Effector CD4-positive, alpha-beta T cell (primary cell): ENCODE results near the gene CARMIL1.
"Not testable (repeated sequence)": the region's sequence is repeated elsewhere in the genome, so short reads cannot be mapped to it uniquely, and the experiment has no call there.

Source experiments
- DNase-seq: peaks from one replicate; pipeline ENCODE4 v3.0.0-alpha.2; 2020

CARMIL1 gene

DNA sequence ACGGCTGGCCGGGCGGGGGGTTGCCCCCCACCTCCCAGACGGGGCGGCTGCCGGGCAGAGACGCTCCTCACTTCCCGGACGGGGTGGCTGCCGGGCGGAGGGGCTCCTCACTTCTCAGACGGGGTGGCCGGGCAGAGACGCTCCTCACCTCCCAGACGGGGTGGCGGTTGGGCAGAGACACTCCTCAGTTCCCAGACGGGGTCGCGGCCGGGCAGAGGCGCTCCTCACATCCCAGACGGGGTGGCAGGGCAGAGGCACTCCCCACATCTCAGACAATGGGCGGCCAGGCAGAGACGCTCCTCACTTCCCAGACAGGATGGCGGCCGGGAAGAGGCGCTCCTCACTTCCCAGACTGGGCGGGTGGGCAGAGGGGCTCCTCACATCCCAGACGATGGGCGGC, 306.9 kb downstream of the CARMIL1 start:
- DNase-seq: not testable (repeated sequence)

DNA sequence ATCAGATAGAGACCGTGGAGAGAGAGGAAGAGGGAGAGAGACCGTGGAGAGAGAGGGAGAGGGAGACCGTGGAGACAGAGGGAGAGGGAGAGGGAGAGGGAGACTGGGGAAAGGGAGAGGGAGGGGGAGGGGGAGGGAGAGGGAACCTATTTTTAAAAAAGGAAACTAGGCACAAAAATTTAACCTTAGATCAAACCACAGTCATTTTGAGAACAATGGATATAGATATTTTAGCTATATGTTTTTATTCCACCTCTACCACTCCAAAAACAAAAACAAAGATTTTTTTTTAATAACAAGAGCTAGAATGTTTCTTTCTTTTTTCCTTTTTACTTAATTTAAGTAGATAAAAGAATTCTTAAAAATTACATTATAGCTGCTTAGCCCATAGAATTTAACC, 307.8 kb downstream of the CARMIL1 start:
- no peak for DNase-seq

DNA sequence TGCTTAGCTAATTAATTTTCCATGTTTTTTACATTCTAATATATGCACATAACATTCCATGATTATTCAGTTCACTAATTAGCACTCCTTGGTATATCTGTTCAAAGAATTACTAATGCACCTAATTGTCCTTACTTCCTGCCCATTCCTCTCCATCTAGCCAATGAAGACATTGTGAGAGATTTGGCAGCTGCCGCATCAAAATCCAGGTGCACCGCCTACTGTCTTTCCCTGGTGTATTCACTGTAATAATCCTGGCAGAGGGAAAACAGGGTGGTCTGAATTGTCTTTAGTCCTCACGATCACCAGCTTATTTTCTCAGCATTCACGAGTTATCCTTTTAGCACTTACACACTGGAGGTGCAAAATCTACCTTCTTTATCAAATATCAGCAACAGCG, 311.8 kb downstream of the CARMIL1 start:
- no peak for DNase-seq

DNA sequence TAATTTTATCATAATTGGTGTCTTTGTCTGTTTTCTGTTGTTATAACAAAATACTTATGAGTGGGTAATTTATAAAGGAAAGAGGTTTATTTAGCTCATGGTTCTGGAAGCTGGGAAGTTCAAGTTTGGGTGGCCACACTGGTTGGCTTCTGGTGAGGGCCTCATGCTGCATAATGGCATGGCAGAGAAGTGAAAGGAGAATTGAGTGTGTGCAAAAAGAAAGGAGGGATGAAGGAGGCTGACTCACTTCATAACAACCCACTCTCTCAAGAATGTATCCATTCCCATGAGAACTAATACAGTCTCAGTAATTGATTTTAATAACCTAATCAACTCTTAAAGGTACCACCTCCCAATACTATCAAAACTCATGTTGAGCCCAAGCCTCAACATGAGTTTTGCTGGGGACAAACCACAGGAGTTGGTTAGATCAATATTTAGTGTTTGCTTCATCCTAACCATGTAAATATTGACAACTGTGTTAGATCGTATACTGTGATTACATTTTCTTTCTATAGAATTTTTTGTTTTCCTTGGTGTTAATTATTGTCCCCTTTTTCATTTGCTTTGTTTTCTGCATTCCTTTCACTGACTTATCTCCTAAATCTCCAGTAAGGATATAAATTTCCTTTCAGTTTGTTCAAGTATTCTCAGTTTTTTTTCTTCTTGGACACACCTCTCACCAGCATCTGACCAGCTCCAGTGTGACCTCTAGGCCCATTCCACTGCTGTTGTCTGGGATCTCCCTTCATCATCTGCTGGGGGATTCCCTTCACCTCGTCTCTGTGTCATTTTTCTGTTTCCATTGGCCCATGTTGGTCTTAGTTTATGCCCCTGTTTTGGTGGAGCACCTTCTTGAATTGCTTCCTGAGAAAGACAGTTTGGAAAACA, 318.0 kb downstream of the CARMIL1 start:
- DNase-seq: no peak

DNA sequence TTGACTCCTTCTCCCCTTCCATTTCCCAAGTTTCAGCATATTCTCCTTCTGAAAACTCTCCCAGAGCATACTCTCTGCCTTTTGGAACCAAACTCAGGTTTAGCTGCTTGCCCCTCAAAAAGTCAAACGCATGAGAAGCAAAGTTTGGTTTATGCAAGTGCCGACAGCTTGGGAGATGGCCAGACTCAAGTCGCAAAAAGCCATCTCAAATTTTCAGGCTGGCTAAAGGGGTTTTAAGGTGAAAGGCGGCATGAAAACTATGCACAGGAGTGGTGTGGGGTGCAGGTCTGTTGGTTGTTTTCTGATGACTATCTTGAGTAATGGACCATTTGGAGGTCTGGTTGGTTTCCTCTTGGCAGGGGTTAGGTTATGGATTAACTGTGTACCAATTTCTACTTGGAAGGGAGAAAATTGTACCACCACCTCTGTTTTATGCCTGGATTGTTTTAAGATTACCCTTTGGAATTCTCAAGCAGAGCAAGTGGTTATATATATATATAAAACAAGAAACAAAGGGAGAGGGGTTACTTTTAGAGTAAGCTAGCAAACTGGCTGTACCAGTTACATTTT, 320.4 kb downstream of the CARMIL1 start:
- no peak for DNase-seq

DNA sequence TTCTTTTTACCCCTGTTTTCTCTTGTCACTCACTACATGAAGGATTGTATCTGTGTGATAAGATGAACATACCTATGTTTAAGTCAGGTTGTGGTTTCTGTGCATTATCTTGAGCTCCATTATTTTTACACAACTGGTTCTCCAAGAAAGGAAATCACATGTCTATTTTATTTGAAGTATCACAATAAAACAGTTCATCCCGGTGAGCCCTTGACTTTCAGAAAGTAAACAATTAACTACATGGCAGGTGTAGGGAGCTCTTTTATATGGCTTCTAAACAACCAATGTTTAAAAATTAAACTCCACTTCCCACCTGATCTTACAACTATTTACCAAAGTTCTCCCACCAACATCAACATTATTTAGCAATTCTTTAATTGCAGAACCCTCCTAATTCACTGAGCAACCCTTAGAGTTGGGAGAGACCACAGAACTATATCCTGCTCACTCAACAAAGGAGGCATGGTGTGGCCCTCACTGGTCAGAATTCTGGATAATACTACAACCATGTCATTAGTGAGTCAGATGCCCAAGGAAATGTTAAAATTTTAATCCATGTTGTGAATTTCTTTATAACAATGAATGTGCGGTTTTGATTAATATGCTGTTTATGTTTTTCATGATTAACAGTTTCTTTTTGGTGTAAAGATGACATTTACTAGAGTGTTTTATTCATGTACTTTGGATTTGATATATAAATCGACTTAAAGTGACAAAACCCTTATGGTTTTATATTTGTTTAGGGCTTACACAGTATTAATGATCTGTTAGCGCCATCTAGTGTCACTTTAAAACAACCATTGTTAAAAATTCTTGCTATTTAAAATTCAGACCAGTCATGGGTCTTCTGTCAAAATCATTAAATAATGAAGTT, 322.9 kb downstream of the CARMIL1 start:
- no peak for DNase-seq

DNA sequence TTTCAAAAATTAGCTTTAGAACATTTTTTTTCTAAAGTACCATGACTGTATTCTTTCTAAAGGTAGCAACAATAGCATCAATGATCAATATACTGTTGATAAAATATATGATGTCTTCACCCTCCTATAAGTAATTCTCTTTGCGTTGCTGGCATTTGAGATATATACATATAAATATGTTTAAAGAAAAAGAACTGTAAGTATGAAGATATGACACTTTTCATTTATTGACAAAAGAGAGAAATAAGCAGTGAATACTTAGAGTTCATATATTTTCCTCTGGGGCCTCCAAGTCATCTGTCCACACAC, 323.5 kb downstream of the CARMIL1 start:
- DNase-seq: no peak

DNA sequence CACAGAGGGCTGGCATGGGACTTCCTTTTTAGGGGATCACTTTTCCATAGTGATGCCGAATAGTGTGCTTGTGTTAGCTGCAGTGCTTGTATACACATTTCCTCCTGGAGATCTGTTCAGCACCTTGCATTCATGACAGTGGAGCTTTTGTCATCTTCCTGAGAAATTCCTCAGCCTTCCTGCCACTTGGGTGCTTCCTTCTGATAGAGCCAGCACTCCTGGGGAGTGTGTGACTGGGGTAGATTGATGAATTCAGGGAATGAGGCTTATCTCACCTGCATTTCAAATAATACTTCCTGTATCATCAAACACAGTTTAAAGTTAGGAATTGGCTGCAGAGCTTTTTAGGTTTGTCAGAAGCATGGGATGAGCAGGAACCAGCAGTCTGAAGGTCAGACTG, 324.1 kb downstream of the CARMIL1 start:
- no peak for DNase-seq

DNA sequence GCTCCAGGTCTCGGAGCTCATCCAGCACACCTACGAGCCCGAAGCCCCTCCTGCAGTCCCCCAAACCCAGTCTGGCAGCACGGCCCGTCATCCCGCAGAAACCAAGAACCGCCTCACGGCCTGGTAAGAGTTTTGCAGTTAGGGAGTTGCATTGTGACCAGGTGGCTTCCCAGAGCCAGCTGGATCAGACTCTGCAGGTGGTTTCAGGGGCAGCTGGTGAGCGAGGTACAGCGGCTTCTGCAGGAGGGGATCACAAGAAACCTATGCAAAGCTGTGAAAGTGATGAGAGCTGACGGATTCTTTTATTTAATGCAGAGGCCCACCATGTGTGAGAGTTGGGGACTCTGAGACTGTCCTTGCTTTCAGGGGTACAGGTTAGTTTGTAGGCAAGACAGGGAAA, 327.0 kb downstream of the CARMIL1 start:
- DNase-seq: no peak

DNA sequence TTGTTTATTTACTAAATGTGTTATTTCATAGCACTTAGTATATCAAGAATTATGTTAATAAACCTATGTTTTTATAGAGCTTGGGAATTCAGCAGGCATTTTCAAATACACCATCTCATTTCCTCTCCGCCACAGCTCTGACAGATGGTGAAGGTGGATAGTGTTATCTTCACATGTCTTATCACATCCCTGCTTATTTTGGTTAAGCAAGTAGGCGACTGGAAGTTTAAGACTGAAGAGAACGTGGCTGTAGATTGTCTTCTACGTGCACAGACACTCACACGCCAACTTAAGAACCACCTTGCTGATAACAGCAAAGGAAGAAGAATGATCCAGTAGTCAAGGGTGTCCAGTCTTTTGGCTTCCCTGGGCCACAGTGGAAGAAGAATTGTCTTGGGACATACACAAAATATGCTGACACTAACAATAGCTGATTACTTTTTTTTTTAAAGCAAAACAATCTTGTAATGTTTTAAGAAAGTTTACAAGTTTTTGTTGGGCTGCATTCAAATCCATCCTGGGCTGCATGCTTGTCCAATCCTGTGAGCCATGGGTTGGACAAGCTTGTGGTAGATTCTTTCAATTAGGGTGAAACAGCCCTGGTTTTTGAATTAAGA, 329.5 kb downstream of the CARMIL1 start:
- DNase-seq: no peak

DNA sequence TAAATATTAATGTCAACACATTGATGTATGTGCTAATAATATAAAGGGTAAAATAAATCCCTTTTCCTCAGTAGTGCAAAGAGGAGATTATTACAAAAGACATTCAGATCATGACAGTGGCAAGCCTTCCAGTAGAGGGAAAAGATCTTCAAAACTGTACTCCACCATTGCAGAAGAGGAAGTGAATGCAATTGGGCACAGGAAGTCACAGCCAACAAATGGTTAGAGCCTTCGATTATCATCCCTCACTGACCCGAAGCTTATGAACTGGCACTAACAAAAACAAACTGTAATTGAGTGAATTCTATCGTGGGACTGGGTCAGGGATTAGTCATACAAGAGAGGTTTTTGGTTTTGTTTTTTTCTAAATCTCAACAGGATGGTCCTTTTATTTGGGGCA, 333.5 kb downstream of the CARMIL1 start:
- DNase-seq: no peak

DNA sequence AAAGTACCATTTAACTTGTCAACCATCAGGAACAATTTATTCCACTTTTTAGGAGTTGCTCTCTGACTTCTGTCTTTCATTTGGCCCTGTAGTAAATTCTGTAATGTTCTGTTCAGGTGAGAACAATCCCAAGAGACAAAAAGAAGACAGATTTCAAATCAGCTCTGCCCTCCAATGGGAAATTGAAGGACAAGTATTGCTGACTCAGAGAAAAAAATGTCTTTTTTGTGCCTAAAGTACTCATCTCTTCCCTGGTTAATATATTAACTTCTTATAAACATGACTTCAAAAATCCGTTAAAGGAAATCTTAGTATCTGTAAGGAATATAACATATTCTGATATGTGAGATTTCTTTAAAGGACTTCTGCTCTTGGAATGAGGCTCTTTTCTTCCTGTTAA, 334.2 kb downstream of the CARMIL1 start:
- no peak for DNase-seq

DNA sequence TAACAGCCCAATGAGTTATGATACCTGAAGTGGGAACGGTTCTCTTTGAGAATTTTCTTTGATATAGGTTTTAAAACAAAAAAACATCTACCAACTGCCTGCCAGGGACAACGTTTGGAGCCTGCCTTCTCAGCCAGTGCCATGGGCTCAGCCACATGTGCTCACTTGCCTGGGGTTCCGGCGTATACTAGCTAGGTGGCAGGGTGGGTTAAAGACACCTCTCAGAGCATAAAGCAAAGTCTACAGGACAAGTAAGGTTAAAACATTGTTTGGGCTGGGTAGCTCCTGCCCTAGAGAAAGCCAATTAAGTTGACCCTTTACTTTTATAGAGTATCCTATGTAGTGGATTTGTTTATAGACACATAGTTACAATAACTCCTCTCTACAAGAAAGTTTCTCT, 334.9 kb downstream of the CARMIL1 start:
- DNase-seq: no peak

DNA sequence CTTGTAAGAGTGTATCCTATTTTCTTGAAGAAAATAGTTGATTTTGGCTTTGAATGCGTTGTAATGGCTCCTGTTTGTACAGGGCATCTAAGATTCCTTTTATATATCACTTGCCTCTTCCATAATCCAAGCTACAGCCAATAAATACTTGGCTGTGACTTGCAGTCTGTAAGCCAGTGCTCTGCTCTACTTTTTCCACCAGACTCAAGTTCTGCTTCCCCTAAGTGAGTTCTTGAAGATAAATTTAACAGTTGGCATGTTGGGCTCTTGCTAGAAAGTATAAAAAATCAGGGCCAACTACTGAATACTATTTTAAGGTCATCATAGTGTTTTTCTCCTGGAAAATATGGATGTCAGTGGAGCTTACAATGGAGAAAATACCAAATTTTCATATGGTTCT, 336.3 kb downstream of the CARMIL1 start:
- no peak for DNase-seq

DNA sequence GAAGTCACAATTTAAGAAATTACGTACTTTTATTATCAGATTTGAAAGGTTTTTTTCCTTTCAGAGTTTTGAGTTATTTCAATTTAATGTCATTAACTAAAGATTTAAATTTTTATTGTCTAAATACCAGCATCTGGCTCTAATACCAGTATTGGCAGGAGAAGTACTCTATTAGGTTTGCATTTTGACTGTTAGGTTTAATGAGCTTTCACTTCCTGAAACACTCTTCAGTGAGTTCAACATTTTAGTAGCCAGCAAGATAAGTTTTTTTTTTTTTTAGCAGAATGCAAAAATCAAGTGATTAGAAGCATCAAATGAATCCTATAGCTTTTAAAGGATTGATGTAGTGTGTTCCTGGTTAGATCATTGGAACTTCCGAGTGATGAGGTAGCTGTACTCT, 338.8 kb downstream of the CARMIL1 start:
- DNase-seq: no peak

DNA sequence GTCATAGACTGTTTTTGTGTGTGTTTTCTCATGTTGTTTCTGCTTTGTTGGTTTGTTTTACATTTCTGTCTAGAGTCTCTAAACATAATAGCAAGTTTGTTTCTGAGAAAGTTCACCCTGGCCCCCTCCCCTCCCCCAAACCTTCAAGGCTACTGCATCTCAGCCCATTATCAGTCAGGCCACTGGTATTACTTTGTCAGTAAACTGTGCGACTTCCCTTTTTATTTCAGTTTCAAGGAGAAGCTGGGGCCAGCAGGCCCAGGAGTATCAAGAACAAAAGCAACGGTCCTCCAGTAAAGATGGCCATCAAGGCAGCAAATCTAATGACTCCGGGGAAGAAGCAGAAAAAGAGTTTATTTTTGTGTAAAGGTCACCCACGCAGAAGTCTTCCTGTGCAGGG, 340.0 kb downstream of the CARMIL1 start:
- DNase-seq: no peak

DNA sequence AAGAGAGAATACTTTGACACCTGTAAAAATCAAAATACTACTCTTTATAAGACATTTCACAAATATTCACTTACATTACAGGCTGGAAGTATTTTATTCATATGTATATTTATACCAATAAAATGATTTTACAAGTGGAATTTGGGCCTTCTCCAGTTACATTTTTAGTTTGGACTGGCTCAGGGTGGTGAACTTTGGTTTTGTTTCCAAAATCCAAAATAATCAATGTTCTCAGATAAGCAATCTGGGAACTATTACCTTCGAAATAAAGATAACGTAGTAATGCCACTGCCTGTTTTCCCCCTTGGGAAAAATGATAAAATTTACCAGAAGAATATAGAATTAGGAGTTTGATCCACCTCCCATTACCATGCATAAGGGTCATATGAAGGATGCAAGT, 341.2 kb downstream of the CARMIL1 start:
- no peak for DNase-seq

DNA sequence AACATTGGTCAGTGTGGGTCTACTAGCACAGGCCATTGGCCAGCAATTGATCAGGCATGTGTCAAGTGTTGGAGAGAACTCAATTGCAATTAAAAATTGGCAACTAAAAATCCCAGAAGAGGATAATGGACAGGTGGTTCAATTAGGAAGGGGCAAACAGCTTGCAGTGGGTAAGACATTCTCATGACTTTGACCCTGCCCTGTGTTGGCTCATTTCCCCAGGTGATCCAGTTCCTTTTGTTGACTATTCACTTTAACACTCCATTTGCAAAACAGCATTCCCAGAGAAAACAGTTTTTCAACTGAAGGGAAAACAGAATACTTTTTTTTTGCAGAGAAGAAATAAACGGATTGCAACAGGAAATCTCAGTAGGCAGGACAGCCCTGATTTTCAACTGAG, 343.9 kb downstream of the CARMIL1 start:
- DNase-seq: no peak

DNA sequence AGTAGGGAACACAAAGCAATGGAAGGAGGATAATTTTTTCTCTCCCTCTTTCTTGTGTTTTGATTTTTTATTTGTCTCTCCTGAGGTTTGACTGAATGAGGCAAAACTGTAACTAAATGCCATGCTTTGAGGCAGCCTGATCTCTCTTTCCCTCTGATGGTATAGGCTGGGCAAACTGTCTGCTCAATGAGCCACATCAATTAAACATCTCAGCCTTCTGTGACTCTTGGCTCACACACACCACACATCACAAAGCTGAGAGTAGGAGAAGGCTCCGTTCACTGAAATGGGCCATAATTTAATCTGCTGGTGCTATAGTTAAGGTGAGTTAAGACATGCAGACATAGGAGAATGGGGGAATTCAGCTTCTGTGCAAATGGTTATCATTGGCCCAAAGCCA, 344.7 kb downstream of the CARMIL1 start:
- no peak for DNase-seq

DNA sequence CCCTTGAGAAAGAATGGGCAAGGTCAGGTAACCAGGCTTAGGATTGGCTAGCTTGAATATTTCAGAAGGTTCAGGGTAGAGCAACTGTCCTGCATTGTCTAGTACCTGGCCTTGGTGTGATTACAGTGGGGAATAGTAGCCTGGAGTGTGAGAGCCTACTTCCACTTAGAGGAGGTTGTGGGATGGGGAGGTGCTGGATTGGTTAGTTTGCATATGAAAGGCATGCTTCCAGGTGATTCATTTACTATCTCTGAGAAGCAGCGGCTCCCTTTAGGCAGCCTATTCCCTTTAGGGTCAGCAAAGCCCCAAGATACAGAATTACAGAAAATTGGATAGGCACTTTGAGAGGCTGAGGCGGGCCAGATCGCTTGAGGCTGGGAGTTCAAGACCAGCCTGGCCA, 347.8 kb downstream of the CARMIL1 start:
- DNase-seq: no peak

DNA sequence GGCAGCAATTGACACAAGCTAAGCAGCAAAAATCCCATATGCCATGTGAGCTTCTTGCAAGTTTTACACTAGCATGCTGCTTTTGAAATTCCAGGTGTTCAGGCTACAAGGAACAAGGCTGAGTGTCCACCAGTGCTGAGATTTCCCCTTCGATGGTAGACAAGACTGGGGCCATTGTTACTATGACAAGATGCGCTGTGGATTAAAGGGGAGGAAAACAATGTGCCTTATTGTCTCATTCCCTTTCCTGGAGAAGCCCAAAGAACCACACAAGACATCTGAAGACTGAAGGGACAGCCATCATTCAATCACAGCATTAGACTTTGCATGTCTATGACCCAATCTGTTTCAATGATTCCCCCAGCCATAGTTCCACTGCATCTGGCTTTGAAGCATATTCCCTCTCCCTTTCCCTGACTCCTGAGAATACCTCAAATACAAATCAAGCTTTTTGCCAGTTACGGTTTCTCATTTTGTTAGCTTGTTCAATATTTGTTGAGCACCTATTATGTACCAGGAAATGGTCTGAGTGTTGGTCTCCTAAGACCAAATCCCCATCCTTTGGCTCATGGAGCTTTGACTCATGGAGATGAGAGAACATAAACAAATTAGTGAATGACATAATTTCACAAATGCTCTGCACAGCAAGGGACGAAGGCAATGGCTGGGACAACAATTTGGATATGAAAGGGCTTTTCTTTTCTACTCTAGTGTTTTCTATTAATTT, 349.5 kb downstream of the CARMIL1 start:
- DNase-seq: no peak

DNA sequence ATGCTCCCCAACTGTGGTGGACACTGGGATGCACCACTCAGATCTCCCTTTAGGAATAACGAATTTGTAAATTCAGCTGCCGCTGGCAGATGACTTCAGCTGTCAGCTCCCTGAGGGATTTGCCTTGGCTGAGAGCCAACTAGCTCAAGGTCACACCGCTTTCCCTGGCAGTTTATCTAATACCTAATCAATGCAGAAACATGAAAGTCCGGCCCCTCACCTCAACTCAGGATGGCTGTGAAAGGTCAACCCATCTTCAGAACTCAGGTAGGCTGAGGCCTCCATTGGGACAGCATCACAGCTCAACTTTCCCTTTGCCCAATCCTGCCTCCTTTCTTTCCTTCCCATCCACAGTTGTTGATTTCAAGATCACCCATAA, 350.0 kb downstream of the CARMIL1 start:
- DNase-seq: no peak
